ENCODE data around the gene CCSER1.
A peak's percentile ranks its signal among the peaks of the same experiment; 100 is the strongest.

CCSER1 gene

DNA sequence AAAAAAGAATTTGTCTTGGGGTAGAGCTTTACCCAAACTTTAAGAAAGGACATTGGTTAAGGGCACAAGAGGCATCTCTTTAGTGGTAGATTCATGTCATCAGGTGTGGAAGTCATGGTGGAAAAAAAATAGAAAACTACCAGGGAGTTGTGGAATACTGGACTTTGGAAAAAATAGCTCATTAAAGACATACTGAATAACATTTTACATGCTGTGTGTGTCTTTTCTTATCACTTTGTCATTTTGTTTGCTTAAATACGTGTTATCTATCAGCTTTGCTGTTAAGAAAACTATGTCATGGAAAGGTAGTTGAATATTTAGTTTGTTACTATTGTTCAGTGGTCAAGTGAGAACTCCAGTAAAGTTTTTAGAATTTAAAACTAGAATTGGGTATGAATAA, 147.0 kb downstream of the CCSER1 start:
- no peak overlapping the region for H3K27ac ChIP-seq
- no peak for DNase-seq
- H3K27me3 ChIP-seq (ENCODE audit: insufficient read depth, low read depth, severe bottlenecking) = no peaks in the 10 kb centered on the region

DNA sequence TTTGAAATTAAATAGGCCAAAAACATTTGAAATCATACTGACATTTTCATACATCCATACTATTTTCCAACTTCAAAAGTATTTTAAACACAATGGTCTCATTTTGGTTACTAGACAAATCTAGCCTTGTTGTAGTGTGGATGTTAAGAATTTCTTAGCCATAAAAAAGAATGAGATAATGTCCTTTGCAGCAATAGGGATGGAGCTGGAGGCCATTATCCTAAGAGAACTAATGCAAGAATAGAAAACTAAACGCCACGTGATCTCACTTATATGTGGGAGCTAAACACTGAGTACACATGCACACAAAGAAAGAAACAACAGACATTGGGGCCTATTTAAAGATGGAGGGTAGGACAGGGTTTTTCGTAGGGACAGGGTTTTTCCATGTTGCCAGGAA, 153.8 kb downstream of the CCSER1 start:
- Histone ChIP-seq H3K4me3 (ENCODE audit: low read depth, low read length) (no peak overlapping the region), H3K36me3 (no peaks in the 10 kb centered on the region), H3K9me3 (ENCODE audit: severe bottlenecking) (no peaks in the 10 kb centered on the region), H3K27ac (no peak overlapping the region), H3K27me3 (ENCODE audit: insufficient read depth, low read depth, severe bottlenecking) (no peaks in the 10 kb centered on the region)
- DNase-seq = no peak
- TF ChIP-seq, protein P1, sequence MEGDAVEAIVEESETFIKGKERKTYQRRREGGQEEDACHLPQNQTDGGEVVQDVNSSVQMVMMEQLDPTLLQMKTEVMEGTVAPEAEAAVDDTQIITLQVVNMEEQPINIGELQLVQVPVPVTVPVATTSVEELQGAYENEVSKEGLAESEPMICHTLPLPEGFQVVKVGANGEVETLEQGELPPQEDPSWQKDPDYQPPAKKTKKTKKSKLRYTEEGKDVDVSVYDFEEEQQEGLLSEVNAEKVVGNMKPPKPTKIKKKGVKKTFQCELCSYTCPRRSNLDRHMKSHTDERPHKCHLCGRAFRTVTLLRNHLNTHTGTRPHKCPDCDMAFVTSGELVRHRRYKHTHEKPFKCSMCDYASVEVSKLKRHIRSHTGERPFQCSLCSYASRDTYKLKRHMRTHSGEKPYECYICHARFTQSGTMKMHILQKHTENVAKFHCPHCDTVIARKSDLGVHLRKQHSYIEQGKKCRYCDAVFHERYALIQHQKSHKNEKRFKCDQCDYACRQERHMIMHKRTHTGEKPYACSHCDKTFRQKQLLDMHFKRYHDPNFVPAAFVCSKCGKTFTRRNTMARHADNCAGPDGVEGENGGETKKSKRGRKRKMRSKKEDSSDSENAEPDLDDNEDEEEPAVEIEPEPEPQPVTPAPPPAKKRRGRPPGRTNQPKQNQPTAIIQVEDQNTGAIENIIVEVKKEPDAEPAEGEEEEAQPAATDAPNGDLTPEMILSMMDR (IDR thresholded peaks at IDR 0.05; ENCODE audit: low read depth, low read length) = no peak

More for the DNA sequence above, 147.0 kb downstream of the CCSER1 start:
- Histone ChIP-seq H3K4me3 (ENCODE audit: low read depth, low read length) (no peak overlapping the region), H3K36me3 (no peaks in the 10 kb centered on the region), H3K9me3 (ENCODE audit: severe bottlenecking) (peaks cover 3% of the 10 kb centered on the region)
- TF ChIP-seq, protein P1 (IDR thresholded peaks at IDR 0.05; ENCODE audit: low read depth, low read length) = no peak

DNA sequence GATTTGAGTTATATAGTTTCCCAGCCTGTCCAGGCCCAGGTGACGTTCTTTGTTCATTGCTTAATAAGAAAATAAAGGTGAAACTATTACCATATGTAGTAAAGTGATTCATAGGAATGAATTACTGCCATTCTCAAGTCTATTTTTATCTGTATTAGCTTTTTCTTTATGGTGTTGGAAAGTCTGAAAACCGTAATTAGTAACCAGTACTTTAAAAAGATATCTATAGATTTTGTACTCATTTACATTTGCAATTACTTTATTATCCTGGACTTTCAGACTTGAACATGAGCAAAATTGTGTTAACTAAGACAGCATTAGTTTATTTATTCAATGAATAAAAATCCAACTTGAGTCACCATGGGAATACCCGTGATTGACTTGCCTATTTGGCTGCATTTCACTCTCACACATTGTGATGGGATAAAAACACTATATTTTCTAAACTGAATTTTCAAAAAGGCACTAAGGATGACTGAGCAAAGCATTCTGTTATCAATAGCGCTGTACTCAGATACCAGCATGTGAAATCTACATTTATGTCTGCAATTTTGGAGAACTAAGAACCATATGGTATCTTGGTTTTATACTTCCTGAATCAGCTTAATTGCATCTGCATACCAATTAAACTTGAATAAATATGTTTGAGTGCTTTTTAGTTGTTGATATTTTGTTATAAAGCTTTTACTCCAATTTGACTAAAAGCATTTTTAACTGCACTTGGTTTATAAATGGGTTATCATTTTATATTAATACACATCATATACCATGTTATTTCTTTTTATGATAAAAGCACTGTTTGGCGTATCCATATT, 154.6 kb downstream of the CCSER1 start:
- no peak for DNase-seq
- Histone ChIP-seq H3K27ac (no peak overlapping the region), H3K9me3 (ENCODE audit: severe bottlenecking) (no peaks in the 10 kb centered on the region), H3K4me3 (ENCODE audit: low read depth, low read length) (no peak overlapping the region), H3K36me3 (no peaks in the 10 kb centered on the region), H3K27me3 (ENCODE audit: insufficient read depth, low read depth, severe bottlenecking) (no peaks in the 10 kb centered on the region)
- TF ChIP-seq, protein P1 (IDR thresholded peaks at IDR 0.05; ENCODE audit: low read depth, low read length) = no peak

- no peaks in the 10 kb centered on the region for H3K36me3 ChIP-seq
- TF ChIP-seq, protein P1 (IDR thresholded peaks at IDR 0.05; ENCODE audit: low read depth, low read length) = no peak
- no peaks in the 10 kb centered on the region for H3K27me3 ChIP-seq (ENCODE audit: insufficient read depth, low read depth, severe bottlenecking)
- H3K9me3 ChIP-seq (ENCODE audit: severe bottlenecking) = no peaks in the 10 kb centered on the region
- DNase-seq = no peak
- no peak overlapping the region for H3K4me3 ChIP-seq (ENCODE audit: low read depth, low read length)
- H3K27ac ChIP-seq = no peak overlapping the region
Observed at GRCh38 chr4:90290345-90290744, 163.2 kb downstream of the CCSER1 start.

DNA sequence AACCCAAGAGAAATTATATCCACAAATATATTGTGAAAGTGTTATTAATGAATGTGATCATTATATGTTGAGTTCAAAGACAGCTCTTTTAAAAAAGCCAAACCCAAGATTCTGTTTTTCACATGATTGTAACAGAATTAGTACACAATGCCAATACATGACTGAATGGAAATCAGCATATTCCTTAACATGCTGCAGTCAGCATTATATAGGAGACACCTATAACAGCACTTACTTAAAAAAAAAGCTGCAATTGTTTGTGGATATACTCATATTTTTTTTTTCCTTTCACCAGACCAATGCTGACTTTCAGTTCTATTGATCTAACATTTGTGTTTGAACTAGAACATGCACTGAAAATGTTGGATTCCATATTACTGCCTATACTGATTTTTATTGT, 165.2 kb downstream of the CCSER1 start:
- no peaks in the 10 kb centered on the region for H3K36me3 ChIP-seq
- TF ChIP-seq, protein P1 (IDR thresholded peaks at IDR 0.05; ENCODE audit: low read depth, low read length) = no peak
- H3K4me3 ChIP-seq (ENCODE audit: low read depth, low read length) = no peak overlapping the region
- DNase-seq = no peak
- H3K9me3 ChIP-seq (ENCODE audit: severe bottlenecking) = no peaks in the 10 kb centered on the region
- H3K27me3 ChIP-seq (ENCODE audit: insufficient read depth, low read depth, severe bottlenecking) = no peaks in the 10 kb centered on the region
- H3K27ac ChIP-seq = no peak overlapping the region

GRCh38 chr4:90293320-90293719, 166.1 kb downstream of the CCSER1 start:
- H3K27me3 ChIP-seq (ENCODE audit: insufficient read depth, low read depth, severe bottlenecking) = no peaks in the 10 kb centered on the region
- TF ChIP-seq, protein P1 (IDR thresholded peaks at IDR 0.05; ENCODE audit: low read depth, low read length) = 0 out of 2 replicates have a peak, but pooled peaks have one; percentile 3
- no peaks in the 10 kb centered on the region for H3K36me3 ChIP-seq
- no peak overlapping the region for H3K4me3 ChIP-seq (ENCODE audit: low read depth, low read length)
- no peak overlapping the region for H3K27ac ChIP-seq
- H3K9me3 ChIP-seq (ENCODE audit: severe bottlenecking) = no peaks in the 10 kb centered on the region
- DNase-seq = no peak

All from WERI-Rb-1 (cell line).